Stimulated activated CD4-positive, alpha-beta T cell treated with anti-CD3 and anti-CD28 coated beads, Interleukin-15, amount 100 ng/mL, for 48 hours (primary cell): ENCODE data around the gene LAMA5.

Experiments used
- DNase-seq, 2 donors: peaks; one replicate each; pipeline ENCODE4 v3.0.0-alpha.2; 2020; ENCODE audit warnings: low read depth in 2 of 2

The LAMA5 gene

GRCh38 chr20:62303340-62304226, 63.5 kb downstream of the LAMA5 start:
- DNase-seq = no peak

GRCh38 chr20:62303062-62303339, 64.1 kb downstream of the LAMA5 start:
- DNase-seq = no peak

- peak; percentile 91 to 95 for DNase-seq
These were observed 64.6 kb downstream of the LAMA5 start, which contains the start of gene ADRM1 for GRCh38 chr20:62302341-62303061. Gene ADRM1, plus strand, starts transcription at chr20:62302997. Its CDS starts 572 bp downstream, at chr20:62303569.

- DNase-seq = peak; percentile 87 to 89
These were observed 65.3 kb downstream of the LAMA5 start for GRCh38 chr20:62301773-62302340.

- DNase-seq = no peak
These were observed 65.9 kb downstream of the LAMA5 start for GRCh38 chr20:62301111-62301668.

- DNase-seq = no peak
These were observed 66.8 kb downstream of the LAMA5 start for GRCh38 chr20:62300319-62300718.

- no peak for DNase-seq
These were observed 67.4 kb downstream of the LAMA5 start for GRCh38 chr20:62299666-62300236.

GRCh38 chr20:62298577-62299249, 68.4 kb downstream of the LAMA5 start:
- DNase-seq = no peak

GRCh38 chr20:62297449-62298227, 69.5 kb downstream of the LAMA5 start:
- no peak for DNase-seq

GRCh38 chr20:62296724-62297448, 70.2 kb downstream of the LAMA5 start:
- no peak for DNase-seq

GRCh38 chr20:62294516-62294915, 72.6 kb downstream of the LAMA5 start:
- no peak for DNase-seq

- no peak for DNase-seq
These were observed 73.2 kb downstream of the LAMA5 start for GRCh38 chr20:62293946-62294345.

- DNase-seq = no peak
These were observed 73.9 kb downstream of the LAMA5 start for GRCh38 chr20:62293111-62293784.

GRCh38 chr20:62292108-62292507, 75.0 kb downstream of the LAMA5 start:
- no peak for DNase-seq

GRCh38 chr20:62291251-62292066, 75.7 kb downstream of the LAMA5 start:
- no peak for DNase-seq

- no peak for DNase-seq
These were observed 77.2 kb downstream of the LAMA5 start for GRCh38 chr20:62289898-62290297.

GRCh38 chr20:62289131-62289530, 78.0 kb downstream of the LAMA5 start:
- DNase-seq = no peak

- DNase-seq = no peak
These were observed 78.5 kb downstream of the LAMA5 start for GRCh38 chr20:62288535-62289105.
